Endothelial cell of umbilical vein (primary cell): ENCODE results near the gene CXCR5. TPM values are rescaled to one million over a fixed set of nuclear protein-coding genes. Genes with fewer than 3 reads are reported as not detected.

Source experiments
- BruUV-seq: library from RNA; stranded (reverse); fragments of 400-500 nt; replicated peaks from 2 replicates; lab custom pipeline; 2021; lab: Mats Ljungman, UMichigan
- CTCF ChIA-PET: fragments of 300-600, 350-600 bp; sonication (Branson Sonifier 250); formaldehyde crosslinking; loops from one replicate; lab custom pipeline; 2021; ENCODE audit warnings: antibody characterized with exemption, inconsistent platforms; lab: Charles Lee
- POLR2A ChIA-PET: fragments of 300-600, 350-600 bp; sonication (Branson Sonifier 250); formaldehyde crosslinking; loops from one replicate; lab custom pipeline; 2021; ENCODE audit warnings: antibody characterized with exemption, inconsistent platforms; lab: Charles Lee
- DNase-seq: peaks from one replicate; pipeline ENCODE4 v3.0.0-alpha.2; 2011; ENCODE audit warnings: low read depth, low spot score
- FAIRE-seq: peaks from 2 replicates; lab custom pipeline; 2011; peaks lifted over from hg19 to GRCh38; lab: Jason Lieb, UNC
- H2AFZ ChIP-seq: 2 replicates; pipeline ENCODE4 v1.6.0; 2012; ENCODE audit warnings: low read depth, low read length, control low read depth, inconsistent platforms
- H3K27ac ChIP-seq: 2 replicates; pipeline ENCODE4 v1.5.1; 2011; ENCODE audit warnings: low read depth, mild to moderate bottlenecking, control low read depth, low read length, moderate library complexity; ENCODE audit not compliant: insufficient read depth
- H3K27me3 ChIP-seq, 2 experiments: 2 replicates each; pipeline versions ENCODE4 v1.6.0 to v1.6.1; 2011; ENCODE audit warnings: low read length in 2 of 2, mixed read lengths in 1 of 2; ENCODE audit not compliant: control insufficient read depth in 2 of 2, insufficient read depth in 2 of 2
- H3K36me3 ChIP-seq, 2 experiments: 2 replicates in 1 of 2; 3 replicates in 1 of 2; pipeline ENCODE4 v1.5.1; 2011; ENCODE audit warnings: low read length in 2 of 2, mild to moderate bottlenecking in 1 of 2, moderate library complexity in 1 of 2; ENCODE audit not compliant: control insufficient read depth in 2 of 2, insufficient read depth in 2 of 2; ENCODE audit errors: extremely low read depth in 1 of 2
- H3K4me1 ChIP-seq: 3 replicates; pipeline ENCODE4 v1.5.1; 2011; ENCODE audit warnings: mild to moderate bottlenecking, low read length; ENCODE audit not compliant: control insufficient read depth, insufficient read depth; ENCODE audit errors: extremely low read depth
- H3K4me2 ChIP-seq: 2 replicates; pipeline ENCODE4 v1.6.1; 2011; ENCODE audit warnings: low read length, control low read depth, mixed read lengths; ENCODE audit not compliant: insufficient read depth
- H3K4me3 ChIP-seq, 3 experiments: fragments of 200-600 bp in 1 of 3; sonication (generic), shearing (Covaris generic) in 1 of 3; replicated peaks in 1 of 3; 2 replicates each; pipeline ENCODE4 v1.5.1; 2011 to 2016; ENCODE audit warnings: control low read depth in 3 of 3, low read length in 3 of 3, mild to moderate bottlenecking in 2 of 3, inconsistent platforms in 1 of 3, low read depth in 1 of 3, moderate library complexity in 1 of 3; ENCODE audit not compliant: insufficient read depth in 1 of 3
- H3K79me2 ChIP-seq: 2 replicates; pipeline ENCODE4 v1.6.0; 2012; ENCODE audit warnings: low read length, inconsistent platforms; ENCODE audit not compliant: control insufficient read depth, insufficient read depth
- H3K9ac ChIP-seq: replicated peaks from 2 replicates; pipeline ENCODE3; 2011; ENCODE audit warnings: low read length, control low read depth; ENCODE audit not compliant: insufficient read depth; ENCODE audit errors: extremely low read depth
- H3K9me1 ChIP-seq: replicated peaks from 3 replicates; pipeline ENCODE4 v1.6.0; 2011; ENCODE audit warnings: mild to moderate bottlenecking, low read length; ENCODE audit not compliant: control insufficient read depth, insufficient read depth; ENCODE audit errors: extremely low read depth
- H3K9me3 ChIP-seq: replicated peaks from 2 replicates; pipeline ENCODE4 v1.5.1; 2012; ENCODE audit warnings: low read length, inconsistent platforms; ENCODE audit not compliant: control insufficient read depth, insufficient read depth
- H4K20me1 ChIP-seq: replicated peaks from 2 replicates; pipeline ENCODE3; 2011; ENCODE audit warnings: mild to moderate bottlenecking, low read length; ENCODE audit not compliant: control insufficient read depth, insufficient read depth; ENCODE audit errors: extremely low read depth
- EZH2 ChIP-seq: IDR thresholded peaks from 2 replicates; pipeline ENCODE4 v1.6.1; 2012; ENCODE audit warnings: borderline replicate concordance, low read depth, mild to moderate bottlenecking, moderate library complexity, low read length, inconsistent platforms; ENCODE audit not compliant: severe bottlenecking
- FOS ChIP-seq: IDR thresholded peaks from 2 replicates; pipeline ENCODE4 v1.6.1; 2011; ENCODE audit warnings: mild to moderate bottlenecking, low read length, moderate library complexity, borderline replicate concordance; ENCODE audit not compliant: insufficient read depth
- GATA2 ChIP-seq: IDR thresholded peaks from 2 replicates; pipeline ENCODE4 v1.7.0; 2011; ENCODE audit warnings: low read depth, mild to moderate bottlenecking, moderate library complexity, mixed read lengths, low read length; ENCODE audit not compliant: insufficient read length, insufficient read depth
- JUN ChIP-seq: IDR thresholded peaks from 2 replicates; pipeline ENCODE4 v1.6.1; 2011; ENCODE audit warnings: borderline replicate concordance, low read depth; ENCODE audit not compliant: insufficient read length, insufficient read depth
- MYC ChIP-seq: IDR thresholded peaks from one replicate; pipeline ENCODE4 v1.6.1; 2011; ENCODE audit warnings: mild to moderate bottlenecking, low read depth, low read length
- POLR2A ChIP-seq: IDR thresholded peaks from 2 replicates; pipeline ENCODE4 v1.6.1; 2012; ENCODE audit warnings: low read depth, mild to moderate bottlenecking, control low read depth, low read length
- POLR2AphosphoS5 ChIP-seq: IDR thresholded peaks from 2 replicates; pipeline ENCODE4 v1.6.1; 2012; ENCODE audit warnings: low read depth, mild to moderate bottlenecking, control low read depth, low read length, moderate library complexity; ENCODE audit not compliant: insufficient read depth
- dilution Hi-C: fragments of 300-500 bp; cut with MboI; formaldehyde crosslinking; loops from one replicate; pipeline ENCODE4 v1.15.0; 2019; ENCODE audit warnings: low sequenced_read_pairs; ENCODE audit not compliant: extremely low pct_ligation_motif_present
- intact Hi-C: fragments of 100-400 bp; cut with micrococcal nuclease; formaldehyde crosslinking; loops from one replicate; pipeline ENCODE4 v1.10.0; 2022
- polyA plus RNA-seq, 4 experiments: library from polyadenylated mRNA; depleted of rRNA in 3 of 4; stranded (reverse) in 3 of 4; unstranded in 1 of 4; fragments of >200 nt; gene quantifications; 2 replicates each; pipeline versions ENCODE4 v1.2.1 to v1.2.3, GENCODE V29; 2011 to 2012; ENCODE audit warnings: missing spikeins in 1 of 4
- total RNA-seq: library from RNA; stranded (reverse); gene quantifications from 2 replicates; pipeline ENCODE4 v1.2.3, GENCODE V29; 2021
- TF ChIP-seq, protein P1 (sequence below), 2 donors: IDR thresholded peaks; 1 replicate in 1 of 2; 2 replicates in 1 of 2; pipeline ENCODE4 v1.5.1; 2011; ENCODE audit warnings: low read length in 2 of 2, mild to moderate bottlenecking in 2 of 2, moderate library complexity in 2 of 2, control low read depth in 1 of 2, inconsistent platforms in 1 of 2, low read depth in 1 of 2; ENCODE audit not compliant: insufficient read depth in 1 of 2; ENCODE audit errors: extremely low read depth in 1 of 2
- TF ChIP-seq, protein P2 (sequence below): IDR thresholded peaks from 2 replicates; pipeline ENCODE4 v1.6.1; 2011; ENCODE audit not compliant: insufficient read depth, insufficient read length

Gene CXCR5
- total and polyA plus RNA-seq, 2 donors (not counting 3 experiments of a cell fraction or from before 2014, with no cell fraction given), result not detected

DNA sequence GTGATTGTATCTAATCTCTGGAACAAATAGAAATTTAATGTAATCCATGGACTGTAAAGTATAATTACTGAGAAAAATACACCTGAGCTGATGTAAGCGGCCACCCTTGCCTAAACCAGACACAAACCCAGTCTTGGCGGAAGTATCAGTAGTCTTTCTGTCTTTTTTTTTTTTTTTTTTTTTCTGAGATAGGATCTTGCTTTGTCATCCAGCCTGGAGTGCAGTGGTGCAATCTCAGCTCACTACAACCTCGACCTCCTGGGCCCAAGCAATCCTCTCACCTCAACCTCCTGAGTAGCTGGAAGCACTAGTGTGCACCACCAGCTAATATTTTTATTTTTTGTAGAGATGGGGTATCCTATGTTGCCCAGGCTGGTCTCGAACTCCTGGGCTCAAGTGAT lies 5.5 kb upstream of the CXCR5 start:
- no peak for FAIRE-seq
- TF ChIP-seq FOS (no peak), MYC (no peak), JUN (no peak), EZH2 (no peak), POLR2AphosphoS5 (no peak), GATA2 (no peak), POLR2A (no peak)
- TF ChIP-seq, protein P1, sequence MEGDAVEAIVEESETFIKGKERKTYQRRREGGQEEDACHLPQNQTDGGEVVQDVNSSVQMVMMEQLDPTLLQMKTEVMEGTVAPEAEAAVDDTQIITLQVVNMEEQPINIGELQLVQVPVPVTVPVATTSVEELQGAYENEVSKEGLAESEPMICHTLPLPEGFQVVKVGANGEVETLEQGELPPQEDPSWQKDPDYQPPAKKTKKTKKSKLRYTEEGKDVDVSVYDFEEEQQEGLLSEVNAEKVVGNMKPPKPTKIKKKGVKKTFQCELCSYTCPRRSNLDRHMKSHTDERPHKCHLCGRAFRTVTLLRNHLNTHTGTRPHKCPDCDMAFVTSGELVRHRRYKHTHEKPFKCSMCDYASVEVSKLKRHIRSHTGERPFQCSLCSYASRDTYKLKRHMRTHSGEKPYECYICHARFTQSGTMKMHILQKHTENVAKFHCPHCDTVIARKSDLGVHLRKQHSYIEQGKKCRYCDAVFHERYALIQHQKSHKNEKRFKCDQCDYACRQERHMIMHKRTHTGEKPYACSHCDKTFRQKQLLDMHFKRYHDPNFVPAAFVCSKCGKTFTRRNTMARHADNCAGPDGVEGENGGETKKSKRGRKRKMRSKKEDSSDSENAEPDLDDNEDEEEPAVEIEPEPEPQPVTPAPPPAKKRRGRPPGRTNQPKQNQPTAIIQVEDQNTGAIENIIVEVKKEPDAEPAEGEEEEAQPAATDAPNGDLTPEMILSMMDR (IDR thresholded peaks at IDR 0.05; ENCODE audit: extremely low read depth in 1 of 2, insufficient read depth in 1 of 2, low read depth in 1 of 2, low read length in 2 of 2), result no peak
- TF ChIP-seq, protein P2, sequence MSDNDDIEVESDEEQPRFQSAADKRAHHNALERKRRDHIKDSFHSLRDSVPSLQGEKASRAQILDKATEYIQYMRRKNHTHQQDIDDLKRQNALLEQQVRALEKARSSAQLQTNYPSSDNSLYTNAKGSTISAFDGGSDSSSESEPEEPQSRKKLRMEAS, result no peak
- POLR2A ChIA-PET, result interaction anchor here (0.6 kb wide), 1 partner anchor 167 kb away, joined by 6 read pairs; no protein-coding TSS in a partner anchor

More for the DNA sequence above, 5.5 kb upstream of the CXCR5 start:
- dilution Hi-C loops, result no loop called here
- Histone ChIP-seq H3K36me3 (no peaks in the 10 kb centered on the region), H3K4me2 (no peak overlapping the region), H3K27ac (no peak overlapping the region), H4K20me1 (no peaks in the 10 kb centered on the region), H3K9me3 (no peaks in the 10 kb centered on the region), H2AFZ (no peak overlapping the region), H3K9me1 (no peaks in the 10 kb centered on the region), H3K4me1 (no peaks in the 10 kb centered on the region), H3K79me2 (no peaks in the 10 kb centered on the region), H3K9ac (no peak overlapping the region), H3K4me3 (no peak overlapping the region), H3K27me3 (peaks cover 0 to 8% of the 10 kb centered on the region in 2 experiments)
- intact Hi-C loops, result no loop called here
- no TSS peak for BruUV-seq
- no peak for DNase-seq
- CTCF ChIA-PET, result no interaction called here
